HG02885 (cell line): ENCODE results near the gene PIP5K1B.

Experiments
- ATAC-seq: cut with Tn5 transposase; IDR thresholded peaks from one replicate; pipeline ENCODE4 v1.9.1; 2021; ENCODE audit warnings: mild to moderate bottlenecking; ENCODE audit not compliant: unreplicated experiment, poor library complexity

PIP5K1B gene

GRCh38 chr9:68934329-68934644 lies 229.2 kb downstream of the PIP5K1B start:
- no peak for ATAC-seq

- no peak for ATAC-seq
Measured at GRCh38 chr9:68940573-68940972, 235.5 kb downstream of the PIP5K1B start.

- ATAC-seq: no peak
Measured at GRCh38 chr9:68941780-68942459, 236.9 kb downstream of the PIP5K1B start.

- no peak for ATAC-seq
Measured at GRCh38 chr9:68942790-68943189, 237.8 kb downstream of the PIP5K1B start.

- no peak for ATAC-seq
Measured at GRCh38 chr9:68947015-68947414, 242.0 kb downstream of the PIP5K1B start.

- no peak for ATAC-seq
Measured at GRCh38 chr9:68947842-68948569, 243.0 kb downstream of the PIP5K1B start.

- ATAC-seq: no peak
Measured at GRCh38 chr9:68949271-68950000, 244.4 kb downstream of the PIP5K1B start.

GRCh38 chr9:68950188-68950587 lies 245.1 kb downstream of the PIP5K1B start:
- no peak for ATAC-seq

GRCh38 chr9:68950689-68951088 lies 245.6 kb downstream of the PIP5K1B start:
- no peak for ATAC-seq

GRCh38 chr9:68951879-68952659 lies 247.0 kb downstream of the PIP5K1B start:
- ATAC-seq: peak; percentile 74

- no peak for ATAC-seq
Measured at GRCh38 chr9:68953771-68954170, 248.7 kb downstream of the PIP5K1B start.

GRCh38 chr9:68955330-68955729 lies 250.3 kb downstream of the PIP5K1B start:
- no peak for ATAC-seq

- no peak for ATAC-seq
Measured at GRCh38 chr9:68957479-68957878, 252.4 kb downstream of the PIP5K1B start.

GRCh38 chr9:68961587-68961986 lies 256.5 kb downstream of the PIP5K1B start:
- ATAC-seq: no peak

- ATAC-seq: no peak
Measured at GRCh38 chr9:68963416-68963815, 258.4 kb downstream of the PIP5K1B start.

GRCh38 chr9:68964102-68964541 lies 259.1 kb downstream of the PIP5K1B start:
- ATAC-seq: no peak

- no peak for ATAC-seq
Measured at GRCh38 chr9:68964765-68965164, 259.7 kb downstream of the PIP5K1B start.

GRCh38 chr9:68966496-68966944 lies 261.5 kb downstream of the PIP5K1B start:
- peak; percentile 80 for ATAC-seq

- ATAC-seq: no peak
Measured at GRCh38 chr9:68967800-68968199, 262.8 kb downstream of the PIP5K1B start.

- no peak for ATAC-seq
Measured at GRCh38 chr9:68969538-68969937, 264.5 kb downstream of the PIP5K1B start.
